Measurements from ENCODE around the gene KDF1. TPM values are rescaled to one million over a fixed set of nuclear protein-coding genes. Genes with fewer than 3 reads are reported as not detected.

The KDF1 gene
- total and polyA plus RNA-seq, 2 of the 13 experiments (the other 11 are each of a cell fraction or from before 2014, with no cell fraction given): 1.9 to 4.9 TPM

- TF ChIP-seq HNF1A (IDR thresholded peaks at IDR 0.05; ENCODE audit: low read depth): no peak
- TF ChIP-seq HNF1A (CRISPR knock-in tag; IDR thresholded peaks at IDR 0.05; ENCODE audit: borderline replicate concordance): no peak
- no peak for TF ChIP-seq NFIC (IDR thresholded peaks at IDR 0.05; ENCODE audit: low read length)
- TF ChIP-seq SPEN (CRISPR knock-in tag; IDR thresholded peaks at IDR 0.05; ENCODE audit: low read depth): peak; percentile 34; the same call in 1 of the 2 replicates
- TF ChIP-seq BCL6 (CRISPR knock-in tag; IDR thresholded peaks at IDR 0.05): peak; percentile 29; the same call in 1 of the 2 replicates
- no peak for TF ChIP-seq ZNF180 (CRISPR knock-in tag; IDR thresholded peaks at IDR 0.05; ENCODE audit: borderline replicate concordance, low read depth)
- TF ChIP-seq ZNF556 (CRISPR knock-in tag; IDR thresholded peaks at IDR 0.05; ENCODE audit: borderline replicate concordance): no peak
- peak; percentile 14; the same call in 1 of the 2 replicates for TF ChIP-seq ETV5 (CRISPR knock-in tag; IDR thresholded peaks at IDR 0.05; ENCODE audit: borderline replicate concordance)
- peak in 1 of 2 experiments; percentile 54; a peak in 2 of 4 replicates for TF ChIP-seq EP300 (IDR thresholded peaks at IDR 0.05; ENCODE audit: low read depth in 2 of 2, low read length in 2 of 2)
- TF ChIP-seq EP300 (CRISPR knock-in tag; IDR thresholded peaks at IDR 0.05; ENCODE audit: borderline replicate concordance): no peak; the same call in 1 of the 2 replicates
- TF ChIP-seq ZBTB37 (CRISPR knock-in tag; IDR thresholded peaks at IDR 0.05): peak; percentile 36; the same call in 1 of the 2 replicates
- TF ChIP-seq ATF3 (CRISPR knock-in tag; IDR thresholded peaks at IDR 0.05): no peak
- TF ChIP-seq ZNF280D (CRISPR knock-in tag; IDR thresholded peaks at IDR 0.05): no peak; the same call in 1 of the 2 replicates
- peak; percentile 57 for TF ChIP-seq NCOA2 (CRISPR knock-in tag; IDR thresholded peaks at IDR 0.05)
- no peak for TF ChIP-seq CEBPZ (IDR thresholded peaks at IDR 0.05; ENCODE audit: low read length)
Measured at GRCh38 chr1:26915204-26915842, 44.9 kb downstream of the KDF1 start (continued).
